IMR-90 (cell line): ENCODE results near the gene MTF1. TPM values are rescaled to one million over a fixed set of nuclear protein-coding genes. Genes with fewer than 3 reads are reported as not detected.

Experiments used
- ATAC-seq: fragments of 200-7000 bp; cut with Tn5 transposase; 2 replicates; pipeline ENCODE4 v1.9.1; 2020; ENCODE audit warnings: low read depth, mild to moderate bottlenecking, moderate library complexity
- BruUV-seq: library from RNA; stranded (reverse); fragments of 400-500 nt; replicated peaks from 2 replicates; lab custom pipeline; 2021; lab: Mats Ljungman, UMichigan
- CTCF ChIA-PET: fragments of 300-600 bp; formaldehyde crosslinking; extraction: SDS; loops from one replicate; lab custom pipeline; 2021; ENCODE audit warnings: antibody characterized with exemption; lab: Yijun Ruan, JAX
- POLR2A ChIA-PET: fragments of 300-600 bp; sonication (Branson Sonifier 250); formaldehyde crosslinking; loops from one replicate; lab custom pipeline; 2022; ENCODE audit warnings: antibody characterized with exemption; ENCODE audit not compliant: unreplicated experiment; lab: Charles Lee
- DNase-seq: peaks from one replicate; pipeline ENCODE4 v3.0.0; 2013
- H2AFZ ChIP-seq: replicated peaks from 2 replicates; pipeline ENCODE3; 2013; ENCODE audit warnings: low read length, mild to moderate bottlenecking; ENCODE audit not compliant: poor library complexity
- H2AK5ac ChIP-seq: 2 replicates; pipeline ENCODE4 v1.6.1; 2013; ENCODE audit warnings: low read depth, low read length, inconsistent platforms
- H2AK9ac ChIP-seq: replicated peaks from 2 replicates; pipeline ENCODE3; 2013; ENCODE audit warnings: mild to moderate bottlenecking, low read depth, low read length, moderate library complexity; ENCODE audit not compliant: poor library complexity
- H2BK120ac ChIP-seq: 2 replicates; pipeline ENCODE4 v1.6.1; 2013; ENCODE audit warnings: low read depth, low read length, inconsistent platforms
- H2BK15ac ChIP-seq: 3 replicates; pipeline ENCODE4 v1.6.1; 2013; ENCODE audit warnings: low read depth, low read length, inconsistent platforms
- H2BK20ac ChIP-seq: 2 replicates; pipeline ENCODE4 v1.6.1; 2013; ENCODE audit warnings: low read depth, mild to moderate bottlenecking, inconsistent platforms, low read length, moderate library complexity
- H2BK5ac ChIP-seq: 2 replicates; pipeline ENCODE4 v1.6.1; 2013; ENCODE audit warnings: mild to moderate bottlenecking, low read depth, low read length, inconsistent platforms; ENCODE audit not compliant: poor library complexity, severe bottlenecking
- H3K14ac ChIP-seq: replicated peaks from 2 replicates; pipeline ENCODE4 v1.6.1; 2013; ENCODE audit warnings: low read depth, low read length, inconsistent platforms
- H3K18ac ChIP-seq: 2 replicates; pipeline ENCODE4 v1.6.1; 2013; ENCODE audit warnings: low read depth, low read length, control low read depth
- H3K23ac ChIP-seq: 2 replicates; pipeline ENCODE4 v1.6.1; 2013; ENCODE audit warnings: low read depth, low read length, inconsistent platforms
- H3K27ac ChIP-seq: 2 replicates; pipeline ENCODE4 v1.5.1; 2013; ENCODE audit warnings: mild to moderate bottlenecking, control low read depth, low read length; ENCODE audit not compliant: insufficient read depth
- H3K27me3 ChIP-seq: 2 replicates; pipeline ENCODE4 v1.6.1; 2013; ENCODE audit warnings: low read length; ENCODE audit not compliant: control insufficient read depth, insufficient read depth
- H3K36me3 ChIP-seq: 2 replicates; pipeline ENCODE4 v1.6.1; 2013; ENCODE audit warnings: low read length, mixed read lengths; ENCODE audit not compliant: control insufficient read depth, insufficient read depth
- H3K4ac ChIP-seq: 2 replicates; pipeline ENCODE4 v1.6.1; 2013; ENCODE audit warnings: low read depth, low read length, inconsistent platforms
- H3K4me1 ChIP-seq: 2 replicates; pipeline ENCODE4 v1.6.1; 2013; ENCODE audit warnings: low read length, mixed read lengths; ENCODE audit not compliant: control insufficient read depth, insufficient read depth
- H3K4me2 ChIP-seq: 2 replicates; pipeline ENCODE4 v1.6.1; 2013; ENCODE audit warnings: low read depth, mild to moderate bottlenecking, control low read depth, low read length, moderate library complexity
- H3K4me3 ChIP-seq: 2 replicates; pipeline ENCODE4 v1.5.1; 2013; ENCODE audit warnings: low read depth, mild to moderate bottlenecking, control low read depth, low read length, moderate library complexity; ENCODE audit not compliant: insufficient read depth
- H3K56ac ChIP-seq: 2 replicates; pipeline ENCODE4 v1.6.1; 2013; ENCODE audit warnings: low read length, inconsistent platforms; ENCODE audit not compliant: insufficient read depth; ENCODE audit errors: extremely low read depth
- H3K79me1 ChIP-seq, 2 experiments: 2 replicates each; pipeline ENCODE4 v1.6.1; 2013; ENCODE audit warnings: low read length in 2 of 2, inconsistent platforms in 1 of 2, low read depth in 1 of 2
- H3K9ac ChIP-seq: 2 replicates; pipeline ENCODE4 v1.6.1; 2013; ENCODE audit warnings: low read depth, low read length, control low read depth
- H3K9me1 ChIP-seq: 2 replicates; pipeline ENCODE4 v1.6.1; 2013; ENCODE audit warnings: low read length, inconsistent platforms; ENCODE audit not compliant: insufficient read depth
- H3K9me3 ChIP-seq: 2 replicates; pipeline ENCODE4 v1.6.1; 2013; ENCODE audit warnings: low read length; ENCODE audit not compliant: control insufficient read depth, insufficient read depth
- H4K20me1 ChIP-seq: 2 replicates; pipeline ENCODE4 v1.6.1; 2013; ENCODE audit warnings: low read length, inconsistent platforms; ENCODE audit not compliant: insufficient read depth
- H4K5ac ChIP-seq: 2 replicates; pipeline ENCODE4 v1.6.1; 2013; ENCODE audit warnings: mild to moderate bottlenecking, low read depth, low read length, control low read depth
- H4K8ac ChIP-seq, 2 experiments: 2 replicates each; pipeline ENCODE4 v1.6.1; 2013; ENCODE audit warnings: low read depth in 2 of 2, low read length in 2 of 2, control low read depth in 1 of 2, inconsistent platforms in 1 of 2
- H4K91ac ChIP-seq: 2 replicates; pipeline ENCODE4 v1.6.1; 2013; ENCODE audit warnings: low read depth, low read length, inconsistent platforms; ENCODE audit not compliant: insufficient read depth
- BHLHE40 ChIP-seq: fragments of 150-350 bp; IDR thresholded peaks from 2 replicates; pipeline ENCODE4 v1.6.1; 2016; ENCODE audit warnings: mild to moderate bottlenecking, low read depth, low read length
- CEBPB ChIP-seq: IDR thresholded peaks from 2 replicates; pipeline ENCODE4 v1.6.1; 2012; ENCODE audit warnings: low read depth, low read length, improper control_type of control experiment
- CHD1 ChIP-seq: IDR thresholded peaks from 2 replicates; pipeline ENCODE4 v1.6.1; 2012; ENCODE audit warnings: low read depth, low read length, improper control_type of control experiment
- CTCF ChIP-seq: conservative IDR thresholded peaks from 2 replicates; pipeline ENCODE4 v1.5.1; 2012; ENCODE audit warnings: mild to moderate bottlenecking, low read depth, low read length, improper control_type of control experiment
- ELK1 ChIP-seq: fragments of 150-350 bp; IDR thresholded peaks from 2 replicates; pipeline ENCODE4 v1.6.1; 2016; ENCODE audit warnings: low read depth, mild to moderate bottlenecking, low read length, moderate library complexity, borderline replicate concordance
- MAFK ChIP-seq: IDR thresholded peaks from 2 replicates; pipeline ENCODE4 v1.6.1; 2012; ENCODE audit warnings: low read depth, low read length, improper control_type of control experiment
- MAZ ChIP-seq: IDR thresholded peaks from 2 replicates; pipeline ENCODE4 v1.6.1; 2012; ENCODE audit warnings: low read depth, mild to moderate bottlenecking, low read length, improper control_type of control experiment, moderate library complexity, borderline replicate concordance
- MXI1 ChIP-seq: IDR thresholded peaks from 2 replicates; pipeline ENCODE4 v1.6.1; 2012; ENCODE audit warnings: low read depth, mild to moderate bottlenecking, low read length, moderate library complexity, borderline replicate concordance
- NFE2L2 ChIP-seq: fragments of 150-350 bp; IDR thresholded peaks from 2 replicates; pipeline ENCODE4 v1.6.1; 2016; ENCODE audit warnings: low read depth, mild to moderate bottlenecking, low read length
- POLR2A ChIP-seq: IDR thresholded peaks from 2 replicates; pipeline ENCODE4 v1.6.1; 2012; ENCODE audit warnings: mild to moderate bottlenecking, low read depth, low read length
- RAD21 ChIP-seq: IDR thresholded peaks from 2 replicates; pipeline ENCODE4 v1.6.1; 2012; ENCODE audit warnings: low read length, improper control_type of control experiment
- RCOR1 ChIP-seq: IDR thresholded peaks from 2 replicates; pipeline ENCODE4 v1.6.1; 2012; ENCODE audit warnings: mild to moderate bottlenecking, low read length, improper control_type of control experiment; ENCODE audit not compliant: insufficient replicate concordance
- RFX5 ChIP-seq: IDR thresholded peaks from 2 replicates; pipeline ENCODE4 v1.8.0; 2012; ENCODE audit warnings: low read depth, mild to moderate bottlenecking, low read length, moderate library complexity
- USF2 ChIP-seq: fragments of 150-350 bp; IDR thresholded peaks from 2 replicates; pipeline ENCODE4 v1.6.1; 2017; ENCODE audit warnings: mild to moderate bottlenecking, antibody characterized with exemption, low read length, low read depth
- WGBS, 2 experiments: methylation state at CpG; one replicate each; pipeline versions ENCODE4 v1.1.5 to v1.1.7; 2013; ENCODE audit warnings: missing lambda C conversion rate in 2 of 2; ENCODE audit not compliant: insufficient read length in 1 of 2; ENCODE audit errors: extremely low coverage in 2 of 2; 5-methylcytosine and 5-hydroxymethylcytosine counted together
- dilution Hi-C: fragments of 300-500 bp; cut with HindIII; formaldehyde crosslinking; loops from one replicate; pipeline ENCODE4 v1.14.3; 2018; ENCODE audit warnings: low sequenced_read_pairs; ENCODE audit not compliant: unreplicated experiment
- in situ Hi-C: fragments of 300-500 bp; cut with MboI; formaldehyde crosslinking; loops from 3 replicates; pipeline ENCODE4 v1.14.3; 2019; ENCODE audit warnings: low sequenced_read_pairs, inconsistent platforms, mixed read lengths
- intact Hi-C: fragments of 100-400 bp; cut with micrococcal nuclease; formaldehyde crosslinking; loops from 2 replicates; pipeline ENCODE4 v1.10.0; 2022
- polyA plus RNA-seq, 3 experiments: library from polyadenylated mRNA; depleted of rRNA; stranded (reverse); fragments of >200 nt; gene quantifications; 2 replicates each; pipeline ENCODE4 v1.2.3, GENCODE V29; 2012; ENCODE audit warnings: low replicate concordance in 1 of 3
- total RNA-seq: library from RNA; depleted of rRNA; stranded (reverse); fragments of >200 nt; gene quantifications from 2 replicates; pipeline ENCODE4 v1.2.3, GENCODE V29; 2012

MTF1 gene
- total and polyA plus RNA-seq, 2 of the 4 experiments (the other 2 are of a cell fraction): 2.3 to 4.7 TPM

- no peak overlapping the region for H3K27ac ChIP-seq
- no peak overlapping the region for H3K4ac ChIP-seq
- no peak overlapping the region for H3K14ac ChIP-seq
- H4K8ac ChIP-seq: no peak overlapping the region
- no peak overlapping the region for H3K18ac ChIP-seq
- peaks cover 8% of the 10 kb centered on the region; the same call in 1 of the 2 replicates for H3K4me1 ChIP-seq
- H3K56ac ChIP-seq: no peak overlapping the region
- no peak overlapping the region for H2BK5ac ChIP-seq
- no CpG with 5 or more reads among the region's 2 CpGs for WGBS, 2 experiments
- ChIA-PET CTCF (interaction anchor here (0.7 kb wide), 1 partner anchor 36 kb away, joined by 3 read pairs; no protein-coding TSS in a partner anchor), POLR2A (no interaction called here)
- H3K27me3 ChIP-seq: no peaks in the 10 kb centered on the region
- no peak overlapping the region for H4K5ac ChIP-seq
- dilution Hi-C loops (no loop called here), intact Hi-C loops (no loop called here), in situ Hi-C loops (no loop called here)
- H3K79me1 ChIP-seq: peaks cover 7 to 11% of the 10 kb centered on the region in 2 experiments; a peak in 3 of 4 replicates
- H3K4me3 ChIP-seq: no peak overlapping the region
- no peaks in the 10 kb centered on the region for H4K20me1 ChIP-seq
- no peaks in the 10 kb centered on the region for H3K9me3 ChIP-seq
- ATAC-seq (no peak), DNase-seq (no peak)
- BruUV-seq: no TSS peak
- no peak overlapping the region for H3K4me2 ChIP-seq
- H3K23ac ChIP-seq: no peak overlapping the region
- no peak overlapping the region for H2AK9ac ChIP-seq
- H3K9ac ChIP-seq: no peak overlapping the region
- peaks cover 6% of the 10 kb centered on the region; the same call in 1 of the 2 replicates for H3K9me1 ChIP-seq
- H2AK5ac ChIP-seq: no peak overlapping the region
- H2BK20ac ChIP-seq: no peak overlapping the region
- TF ChIP-seq NFE2L2 (no peak), USF2 (no peak), MXI1 (no peak), RCOR1 (no peak), CEBPB (no peak), POLR2A (no peak), RAD21 (no peak), MAFK (no peak), RFX5 (no peak), MAZ (no peak), CHD1 (no peak), CTCF (no peak), BHLHE40 (no peak), ELK1 (no peak)
- no peak overlapping the region for H2BK15ac ChIP-seq
- H3K36me3 ChIP-seq: peaks cover 41% of the 10 kb centered on the region
- no peak overlapping the region for H2BK120ac ChIP-seq
- H4K91ac ChIP-seq: no peak overlapping the region
- no peak overlapping the region for H2AFZ ChIP-seq
Measured at GRCh38 chr1:37824001-37824400, 35.4 kb downstream of the MTF1 start.
